GM12891 (cell line): ENCODE results near the gene USP34.

Source experiments
- POLR2A ChIP-seq: IDR thresholded peaks from 2 replicates; pipeline ENCODE4 v1.6.1; 2011; ENCODE audit warnings: low read depth, low read length, control low read depth
- POLR2AphosphoS5 ChIP-seq: IDR thresholded peaks from 2 replicates; pipeline ENCODE4 v1.6.1; 2011; ENCODE audit warnings: low read depth, low read length, control low read depth
- POU2F2 ChIP-seq: IDR thresholded peaks from 2 replicates; pipeline ENCODE4 v1.6.1; 2011; ENCODE audit warnings: low read depth, mild to moderate bottlenecking, control low read depth, low read length, moderate library complexity
- SPI1 ChIP-seq: IDR thresholded peaks from 2 replicates; pipeline ENCODE4 v1.6.1; 2011; ENCODE audit warnings: low read depth, low read length, control low read depth

DNA sequence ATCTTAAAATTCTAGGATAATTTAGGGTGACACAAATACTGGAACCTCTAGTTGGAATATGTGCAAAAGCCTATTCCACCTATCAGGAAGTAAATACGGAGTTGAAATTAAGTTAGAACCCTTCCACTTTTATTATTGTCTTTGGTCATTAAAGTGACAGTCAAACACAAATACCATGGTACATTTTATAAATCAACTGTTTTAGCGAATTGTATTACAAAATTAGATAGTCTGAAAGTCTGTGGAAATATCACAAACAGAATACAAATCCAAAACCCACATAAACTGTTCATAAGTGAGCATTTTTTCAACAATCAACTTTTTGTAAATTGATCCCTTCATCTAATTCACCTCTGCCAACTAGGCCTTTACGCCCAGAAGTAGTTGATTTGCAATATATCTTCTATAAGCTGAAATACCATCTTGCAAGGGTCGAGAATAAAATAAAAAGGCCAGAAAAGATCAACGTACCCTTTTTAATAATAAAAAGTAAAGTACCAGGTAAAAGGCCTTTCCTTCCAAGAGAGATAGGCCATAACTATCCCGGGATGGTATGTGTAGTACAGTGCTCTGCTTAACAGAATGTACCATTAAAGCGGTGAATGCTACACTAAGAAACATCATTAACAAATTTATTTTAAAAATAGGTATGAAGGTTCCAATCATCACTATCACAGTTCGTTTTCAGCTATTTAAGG is 1.3 kb downstream of the USP34 start:
- TF ChIP-seq SPI1 (no peak), POLR2AphosphoS5 (no peak), POLR2A (no peak), POU2F2 (no peak)
